Dermis blood vessel endothelial cell (primary cell): ENCODE data around the gene YIF1A. TPM values are rescaled to one million over a fixed set of nuclear protein-coding genes. Genes with fewer than 3 reads are reported as not detected.
"Not testable (repeated sequence)": the region's sequence is repeated elsewhere in the genome, so short reads cannot be mapped to it uniquely, and the experiment has no call there.

Source experiments
- DNase-seq: peaks from one replicate; pipeline ENCODE4 v3.0.0; 2010
- total RNA-seq: library from RNA; depleted of rRNA; stranded (reverse); fragments of >200 nt; gene quantifications from 2 replicates; pipeline ENCODE4 v1.2.3, GENCODE V29; 2014

YIF1A gene
- total RNA-seq, 1 donor from 2014 or later, result 159 TPM

DNA sequence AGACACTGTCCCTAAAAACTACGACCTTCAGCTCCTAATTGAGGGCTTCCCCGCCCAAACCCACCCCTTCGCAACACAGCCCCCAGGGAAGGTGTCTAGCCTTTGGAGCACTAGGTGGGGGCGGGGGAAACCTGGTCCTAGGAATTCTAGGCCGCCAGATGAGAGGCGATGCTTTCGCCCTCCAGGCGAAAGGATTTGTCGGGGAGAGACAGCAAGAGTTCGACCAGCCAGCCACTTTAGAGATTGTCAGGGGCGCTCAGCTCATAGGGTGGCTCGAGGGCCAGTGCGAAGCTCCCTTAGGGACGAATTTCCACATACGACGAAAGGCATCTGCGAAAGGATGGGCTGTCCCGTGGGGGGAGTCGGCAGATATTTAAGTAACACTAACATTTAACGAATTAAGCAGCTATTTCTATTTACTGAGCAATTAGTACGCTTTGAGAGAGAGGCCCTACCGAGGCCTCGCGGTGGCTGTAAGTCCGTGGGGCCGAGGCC is 22.6 kb upstream of the YIF1A start:
- DNase-seq, result no peak

DNA sequence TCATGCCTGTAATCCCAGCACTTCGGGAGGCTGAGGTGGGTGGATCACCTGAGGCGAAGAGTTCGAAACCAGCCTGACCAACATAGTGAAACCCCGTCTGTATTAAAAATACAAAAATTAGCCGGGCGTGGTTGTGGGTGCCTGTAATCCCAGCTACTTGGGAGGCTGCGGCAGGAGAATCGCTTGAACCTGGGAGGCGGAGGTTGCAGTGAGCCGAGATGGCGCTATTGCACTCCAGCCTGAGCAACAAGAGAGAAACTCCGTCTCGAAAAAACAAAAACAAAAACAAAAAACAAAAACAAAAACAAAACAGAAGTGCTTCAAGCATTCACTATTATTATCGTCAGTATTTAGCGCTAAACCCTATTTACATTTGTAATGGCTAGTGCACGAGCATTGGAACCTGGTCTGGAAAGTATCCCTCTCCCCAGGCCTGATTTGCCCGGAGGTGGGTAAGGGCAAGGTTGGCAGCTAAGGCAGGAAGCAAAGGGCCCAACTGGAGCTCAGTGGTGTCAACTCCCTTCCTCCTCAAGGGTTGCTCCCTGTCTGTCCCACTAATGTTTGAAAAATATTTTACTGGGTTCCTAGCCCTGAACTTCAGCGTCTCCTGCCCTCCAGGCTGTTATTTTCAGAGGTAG is 22.0 kb upstream of the YIF1A start:
- DNase-seq, result not testable (repeated sequence)

DNA sequence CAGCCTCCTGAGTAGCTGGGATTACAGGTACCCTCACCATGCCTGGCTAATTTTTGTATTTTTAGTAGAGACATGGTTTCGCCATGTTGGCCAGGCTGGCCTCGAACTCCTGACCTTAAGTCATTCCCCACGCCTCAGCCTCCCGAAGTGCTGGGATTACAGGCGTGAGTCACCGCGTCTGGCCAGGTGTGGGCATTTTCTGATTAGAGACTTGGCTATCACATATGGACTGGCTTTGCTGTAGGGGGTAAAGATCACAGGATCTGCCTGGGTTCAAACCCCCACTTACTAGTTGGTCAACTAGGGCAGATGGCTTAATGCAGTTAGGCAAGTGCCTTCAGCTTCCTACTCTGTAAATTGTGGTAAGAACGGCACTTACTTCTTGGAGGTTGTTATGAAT is 21.4 kb upstream of the YIF1A start:
- no peak for DNase-seq

DNA sequence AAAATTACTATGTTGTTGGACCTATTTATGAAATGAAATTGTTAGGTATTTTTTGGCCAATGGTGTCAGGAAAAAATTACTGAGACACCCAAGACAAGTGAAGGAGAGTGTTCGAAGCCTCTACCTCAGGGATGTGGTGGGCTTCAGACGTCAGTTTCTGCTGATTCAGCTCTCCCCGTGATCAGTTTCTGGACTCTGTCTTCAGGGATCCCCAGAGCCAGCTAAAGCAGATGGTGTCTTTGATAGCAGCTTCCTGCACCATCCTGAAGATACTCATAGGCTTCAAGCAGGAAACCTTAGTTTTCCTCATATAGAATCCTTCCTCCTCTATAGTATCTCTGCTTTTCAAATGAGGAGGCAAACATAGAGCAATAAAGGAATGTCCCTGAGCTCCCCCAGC is 20.5 kb upstream of the YIF1A start:
- DNase-seq, result no peak

DNA sequence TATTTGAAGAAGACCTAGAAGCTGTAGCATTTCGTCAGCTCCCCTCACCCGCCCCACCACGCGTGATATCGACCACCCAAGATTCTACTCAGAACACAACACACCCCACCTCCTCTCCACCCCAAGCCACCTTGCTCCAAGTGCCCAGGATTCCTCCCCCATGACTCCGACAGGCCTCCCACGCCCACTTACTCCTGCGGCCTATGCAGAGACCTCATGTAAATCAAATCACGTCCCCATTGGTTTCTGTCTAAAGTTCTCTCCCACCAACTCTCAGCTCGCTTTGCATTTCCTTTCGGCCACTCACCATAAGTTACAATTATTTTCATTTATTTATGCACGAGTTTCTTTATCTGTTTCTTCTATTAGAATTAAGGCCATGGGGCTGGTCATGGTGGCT is 13.7 kb upstream of the YIF1A start:
- no peak for DNase-seq

DNA sequence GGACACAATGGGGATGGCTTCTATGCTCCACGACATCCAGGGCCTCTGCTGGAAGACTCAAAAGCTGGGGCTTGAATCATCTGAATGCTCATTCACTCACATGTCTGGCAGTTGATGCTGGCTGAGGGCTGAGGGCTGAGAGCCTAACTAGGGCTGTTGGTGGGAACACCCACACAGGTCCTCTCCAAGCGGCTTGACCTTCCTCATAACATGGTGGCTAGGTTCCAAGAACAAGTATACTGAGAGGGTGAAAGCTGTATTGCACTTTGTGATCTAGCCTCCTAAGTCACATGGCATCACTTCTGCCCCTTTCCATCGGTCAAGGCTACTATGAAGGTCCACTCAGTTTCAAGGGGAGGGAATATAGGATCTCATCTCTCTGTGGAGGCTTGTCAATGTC is 10.2 kb upstream of the YIF1A start:
- no peak for DNase-seq

DNA sequence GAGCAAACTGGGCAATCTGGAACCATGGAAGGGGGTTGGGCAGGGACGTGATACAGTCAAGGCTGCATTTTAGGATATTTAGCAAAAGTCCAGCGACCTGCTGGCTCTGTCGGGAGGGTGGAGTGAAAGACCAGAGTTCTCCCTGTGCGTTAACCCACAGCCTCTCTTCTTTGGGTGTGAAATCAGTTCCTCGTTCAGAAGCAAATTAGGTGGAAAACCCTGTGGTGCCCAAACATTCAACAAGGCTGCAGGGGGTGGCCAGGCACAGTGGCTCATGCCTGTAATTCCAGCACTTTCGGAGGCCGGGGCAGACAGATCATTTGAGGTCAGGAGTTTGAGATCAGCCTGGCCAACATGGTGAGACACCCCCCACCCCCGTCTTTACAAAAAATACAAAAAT is 8.7 kb upstream of the YIF1A start:
- no peak for DNase-seq

DNA sequence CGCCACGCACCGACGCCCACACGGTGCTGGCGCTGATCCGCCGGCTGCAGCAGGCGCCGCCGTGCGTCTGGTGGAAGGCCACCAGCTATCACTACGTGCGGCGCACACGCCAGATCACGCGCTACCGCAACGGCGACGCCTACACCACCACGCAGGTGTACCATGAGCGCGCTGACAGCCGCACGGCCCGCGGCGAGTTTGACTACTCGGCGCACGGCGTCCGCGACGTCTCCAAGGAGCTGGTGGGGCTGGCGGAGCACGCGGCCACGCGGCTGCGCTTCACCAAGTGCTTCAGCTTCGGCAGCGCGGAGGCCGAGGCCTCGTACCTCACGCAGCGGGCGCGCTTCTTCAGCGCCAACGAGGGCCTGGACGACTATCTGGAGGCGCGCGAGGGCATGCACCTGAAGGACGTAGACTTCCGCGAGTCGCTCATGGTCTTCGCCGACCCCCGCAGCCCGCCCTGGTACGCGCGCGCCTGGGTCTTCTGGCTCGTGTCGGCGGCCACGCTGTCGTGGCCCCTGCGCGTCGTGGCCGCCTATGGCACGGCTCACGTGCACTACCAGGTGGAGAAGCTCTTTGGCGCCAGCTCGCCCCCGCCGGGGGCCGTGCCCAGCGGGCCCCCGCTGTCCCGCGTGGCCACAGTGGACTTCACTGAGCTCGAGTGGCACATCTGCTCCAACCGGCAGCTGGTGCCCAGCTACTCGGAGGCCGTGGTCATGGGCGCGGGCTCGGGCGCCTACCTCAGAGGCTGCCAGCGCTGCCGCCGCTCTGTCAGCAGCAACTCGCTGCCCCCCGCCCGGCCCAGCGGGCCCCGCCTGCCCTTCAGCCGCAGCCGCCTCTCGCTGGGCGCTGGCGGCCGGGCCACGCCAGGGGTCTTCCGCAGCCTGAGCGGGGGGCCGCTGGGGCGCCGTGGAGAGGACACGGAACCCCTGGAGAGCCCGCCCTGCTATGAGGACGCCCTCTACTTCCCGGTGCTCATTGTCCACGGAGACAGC is 6.0 kb upstream of the YIF1A start:
- DNase-seq, result no peak

DNA sequence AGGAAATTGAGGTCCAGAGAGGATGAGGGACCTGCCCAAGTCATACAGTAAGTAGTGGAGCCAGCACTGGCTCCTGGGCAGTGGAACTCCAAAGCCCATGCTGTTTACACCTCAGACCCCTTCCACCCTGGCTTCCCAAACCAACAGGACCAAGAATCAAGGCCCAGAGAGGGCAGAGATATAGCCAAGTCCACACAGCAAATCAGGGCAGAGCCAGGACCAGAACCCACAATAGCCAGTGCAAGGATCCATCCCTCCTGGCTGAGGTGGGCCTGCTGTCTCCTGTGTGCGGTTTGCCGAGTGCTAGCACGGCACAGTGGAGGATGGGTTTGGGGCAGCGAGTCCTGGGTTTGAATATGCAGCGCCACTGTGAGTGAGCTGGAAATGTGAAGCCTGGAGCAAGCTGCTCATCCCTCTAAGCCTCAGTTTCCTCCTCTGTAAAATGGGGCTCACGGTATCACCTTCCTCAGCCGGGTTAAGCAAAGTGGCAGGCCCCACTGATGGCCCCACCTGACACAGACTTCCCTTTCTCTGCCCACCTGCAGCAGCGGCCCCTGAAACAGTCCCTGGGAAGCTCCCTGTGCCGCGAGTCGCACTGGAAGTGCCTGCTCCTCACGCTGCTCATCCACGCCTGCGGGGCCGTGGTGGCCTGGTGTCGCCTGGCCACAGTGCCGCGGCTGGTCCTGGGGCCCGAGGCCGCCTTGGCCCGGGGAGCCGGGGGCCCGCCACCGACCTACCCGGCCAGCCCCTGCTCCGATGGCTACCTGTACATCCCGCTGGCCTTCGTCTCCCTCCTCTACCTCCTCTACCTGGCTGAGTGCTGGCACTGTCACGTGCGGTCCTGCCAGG is 5.1 kb upstream of the YIF1A start:
- DNase-seq, result no peak

DNA sequence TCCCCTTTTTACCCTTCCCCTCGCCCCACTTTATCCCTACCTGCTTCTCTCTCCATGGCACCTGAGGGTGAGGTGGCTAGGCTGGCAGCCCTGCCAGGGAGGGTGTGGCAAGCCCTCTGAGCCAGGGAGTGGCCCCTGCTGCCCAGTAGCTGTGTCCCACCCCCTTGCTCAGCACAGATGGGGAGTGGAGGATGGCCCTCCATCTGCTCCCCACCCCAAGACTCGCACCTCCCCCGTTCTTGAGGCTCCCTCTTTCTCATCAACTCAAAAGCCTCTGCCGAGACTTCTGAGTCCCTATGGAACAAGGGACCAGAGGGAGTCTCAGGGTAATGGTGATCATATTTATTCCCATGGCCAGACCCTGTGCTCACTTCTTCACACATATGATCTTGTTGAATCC is 4.4 kb upstream of the YIF1A start:
- no peak for DNase-seq

DNA sequence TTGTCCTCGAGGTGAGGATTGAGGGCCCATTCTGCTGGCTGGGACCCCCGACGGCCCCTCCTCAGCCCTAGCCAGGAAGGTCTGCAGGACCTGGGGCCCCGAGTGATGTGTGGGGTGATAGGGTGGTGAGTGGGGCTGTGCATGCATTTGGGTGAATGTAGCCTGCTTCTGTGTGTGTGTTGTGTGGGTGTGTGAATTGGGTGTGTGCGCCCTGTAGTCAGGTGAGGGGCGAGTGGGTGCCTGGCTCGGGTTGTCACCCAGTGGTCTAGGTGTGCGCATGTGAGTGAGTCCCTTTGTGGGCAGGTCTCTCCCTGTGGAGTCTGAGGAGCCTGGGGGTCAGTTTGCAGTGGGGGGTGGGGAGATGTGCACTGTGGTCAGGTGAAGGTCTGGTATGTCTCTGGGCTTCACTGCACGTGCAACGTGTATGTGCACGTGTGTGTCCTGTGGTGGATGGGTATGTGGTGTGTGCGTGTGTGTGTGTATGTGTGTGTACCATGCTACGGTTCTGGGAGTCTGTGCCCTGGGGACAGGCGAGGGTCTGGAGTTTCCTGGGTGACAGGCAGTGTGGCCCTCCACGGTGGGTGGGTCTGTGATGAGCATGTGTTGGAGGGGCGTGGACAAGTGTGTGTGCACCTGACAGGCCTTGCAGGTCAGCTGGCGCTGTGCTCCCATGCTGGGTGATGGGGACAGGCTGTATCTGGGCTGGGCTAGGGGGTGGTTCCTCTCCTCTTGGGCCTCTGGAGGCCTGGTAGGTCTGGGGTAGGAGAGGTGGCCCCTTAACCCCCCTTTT is 3.8 kb upstream of the YIF1A start:
- no peak for DNase-seq

DNA sequence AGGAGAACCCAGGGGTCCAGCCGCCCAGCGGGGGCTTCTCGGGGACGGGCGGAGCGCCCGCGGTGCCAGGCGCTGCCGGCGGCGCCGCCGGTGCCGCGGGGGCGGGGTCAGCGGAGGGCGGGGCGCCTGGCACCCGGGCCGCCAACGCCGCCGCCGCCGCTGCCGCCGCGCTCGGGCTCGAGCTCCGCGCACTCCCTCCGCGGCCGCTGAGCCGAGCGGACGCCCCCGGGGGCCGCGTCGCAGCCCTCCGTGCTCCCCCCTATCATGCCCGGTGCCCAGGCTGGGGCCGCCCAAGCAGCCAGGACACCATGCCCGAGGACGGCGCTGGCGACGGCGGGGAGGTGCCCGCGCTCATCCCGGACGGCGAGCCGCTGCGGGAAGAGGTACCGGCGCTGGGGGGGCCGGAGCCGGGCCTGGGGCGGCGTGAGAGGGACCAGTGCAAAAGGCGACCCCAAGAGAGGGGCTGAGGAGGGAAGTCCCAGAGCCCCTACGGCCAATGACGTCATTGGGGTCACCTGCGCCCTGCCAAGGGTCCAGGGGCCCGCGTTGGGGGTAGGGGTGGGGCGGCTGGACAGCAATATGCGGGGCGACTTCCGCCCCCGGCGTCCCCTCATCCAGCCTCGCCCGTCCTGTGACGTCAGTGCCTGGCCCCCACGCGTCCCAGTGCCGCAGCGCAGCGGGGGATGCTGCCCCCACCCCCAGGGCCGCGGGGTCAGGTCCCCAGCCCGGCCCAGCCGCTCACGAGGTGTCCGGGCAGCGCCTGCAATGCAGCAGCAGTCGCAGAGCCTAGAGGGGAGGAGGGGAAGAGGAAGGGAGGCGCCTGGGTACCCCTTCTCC is 3.0 kb upstream of the YIF1A start, which contains the start of gene TMEM151A:
Gene TMEM151A, plus strand, starts transcription at position 189 of the 837 bp plus-strand sequence. Its CDS starts 120 bp downstream, at position 309.
- no peak for DNase-seq

DNA sequence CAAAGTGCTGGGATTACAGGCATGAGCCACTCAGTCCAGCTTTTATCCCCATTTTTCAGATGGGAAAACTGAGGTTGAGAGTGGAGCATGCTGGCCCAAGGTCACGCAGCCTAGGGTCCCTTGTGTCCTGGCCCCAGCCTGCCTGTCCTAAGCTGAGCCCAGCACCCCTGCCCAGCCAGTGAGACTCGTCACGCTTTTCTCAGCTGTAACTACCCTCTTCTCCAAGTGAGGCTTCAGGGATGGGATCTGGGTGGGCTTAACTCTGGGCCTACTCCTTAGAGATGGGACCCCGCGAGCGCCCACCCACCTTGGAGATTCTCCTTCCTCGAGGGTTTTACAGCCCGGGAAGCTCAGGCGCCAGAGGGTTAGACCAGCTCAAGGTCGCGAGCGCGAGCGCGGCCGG is 2.4 kb upstream of the YIF1A start:
- DNase-seq, result no peak

DNA sequence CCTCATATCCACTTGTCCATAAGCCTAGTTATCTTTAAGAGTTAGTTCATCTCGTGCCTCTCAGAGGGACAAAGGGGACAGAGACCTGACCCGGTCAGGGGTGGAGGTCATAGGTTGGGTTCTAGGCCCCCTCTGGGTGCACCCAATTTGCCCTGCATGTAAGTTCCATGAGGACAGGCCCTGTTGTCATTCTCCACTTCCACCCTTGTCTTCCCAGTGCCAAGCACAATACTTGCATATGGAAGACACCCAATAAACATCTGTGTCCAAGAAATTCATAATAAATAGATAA is 1.3 kb upstream of the YIF1A start:
- DNase-seq, result no peak

DNA sequence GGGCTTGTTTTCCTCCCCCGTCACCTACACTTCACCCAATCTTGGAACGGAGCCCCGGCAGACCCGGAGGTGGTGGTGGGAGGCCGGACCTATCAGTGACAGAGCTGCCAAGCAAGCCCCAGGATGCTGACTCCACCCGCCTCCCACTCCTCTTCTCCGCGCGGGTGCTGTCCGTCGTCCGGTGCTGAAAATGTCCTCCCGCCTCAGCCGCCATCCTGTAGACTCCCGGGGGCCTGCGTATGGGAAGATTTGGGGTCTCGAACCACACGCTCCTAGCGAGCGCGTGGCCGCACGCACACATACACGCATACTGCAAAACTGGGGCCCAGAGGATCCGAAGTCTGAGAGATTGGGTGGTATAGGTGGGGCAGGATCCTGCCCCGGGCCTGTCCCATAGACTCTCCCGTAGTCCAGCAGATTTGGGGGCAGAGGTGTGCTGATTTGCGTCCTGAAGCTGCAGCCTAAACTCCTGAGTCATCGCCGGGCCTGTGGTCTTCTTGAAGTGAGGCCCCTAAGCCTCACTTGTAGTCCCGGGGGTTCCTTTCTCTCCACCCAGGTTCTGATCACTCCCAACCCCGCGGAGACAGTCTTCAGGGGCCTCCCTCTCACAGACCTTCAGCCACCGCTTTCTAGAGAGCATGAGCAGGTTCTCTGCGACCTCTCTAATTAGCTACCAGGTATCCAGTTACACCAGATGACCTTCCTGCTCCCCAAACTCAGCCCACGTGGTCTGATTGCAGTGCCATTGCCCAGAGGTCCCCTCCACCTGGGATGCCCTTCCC is 796 bp upstream of the YIF1A start:
- peak; percentile 79 for DNase-seq

DNA sequence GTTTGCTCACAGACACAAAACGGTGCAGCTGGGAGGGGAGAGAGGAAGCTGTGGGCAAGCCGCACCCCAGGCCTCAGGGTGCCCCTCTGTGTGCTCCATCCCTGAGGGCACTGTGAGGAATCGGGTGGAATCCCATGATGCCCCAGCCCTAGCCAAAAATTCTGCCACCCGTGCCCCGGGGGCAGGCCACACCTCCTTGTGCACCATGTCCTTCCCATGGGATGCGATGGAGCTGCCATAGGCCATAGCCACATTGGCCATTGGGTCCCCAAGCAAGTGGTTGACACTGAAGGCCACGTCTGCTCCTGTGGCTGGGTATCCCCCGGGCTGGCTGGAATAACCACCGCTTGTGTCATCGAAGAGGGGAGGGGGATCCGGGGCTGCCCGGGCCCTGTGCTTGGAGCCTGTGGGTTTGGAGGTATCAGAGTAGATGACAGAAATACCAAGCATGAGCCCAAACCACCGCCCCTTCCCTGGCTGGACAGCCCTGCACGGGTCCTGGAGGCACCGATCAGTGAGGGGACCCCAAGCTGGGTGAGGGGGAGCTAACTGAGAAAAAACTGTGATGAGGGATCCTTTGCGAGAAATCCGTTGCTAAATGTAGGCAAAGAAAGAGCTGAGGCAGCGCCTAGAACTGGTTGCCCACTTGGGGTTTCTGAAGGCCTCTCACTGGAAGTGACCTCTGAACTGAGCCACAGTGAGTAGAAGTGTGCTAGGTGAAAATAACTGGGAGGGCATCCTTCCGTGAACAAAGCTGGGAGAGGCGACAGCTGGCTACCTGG is 863 bp downstream of the YIF1A start:
- DNase-seq, result no peak

DNA sequence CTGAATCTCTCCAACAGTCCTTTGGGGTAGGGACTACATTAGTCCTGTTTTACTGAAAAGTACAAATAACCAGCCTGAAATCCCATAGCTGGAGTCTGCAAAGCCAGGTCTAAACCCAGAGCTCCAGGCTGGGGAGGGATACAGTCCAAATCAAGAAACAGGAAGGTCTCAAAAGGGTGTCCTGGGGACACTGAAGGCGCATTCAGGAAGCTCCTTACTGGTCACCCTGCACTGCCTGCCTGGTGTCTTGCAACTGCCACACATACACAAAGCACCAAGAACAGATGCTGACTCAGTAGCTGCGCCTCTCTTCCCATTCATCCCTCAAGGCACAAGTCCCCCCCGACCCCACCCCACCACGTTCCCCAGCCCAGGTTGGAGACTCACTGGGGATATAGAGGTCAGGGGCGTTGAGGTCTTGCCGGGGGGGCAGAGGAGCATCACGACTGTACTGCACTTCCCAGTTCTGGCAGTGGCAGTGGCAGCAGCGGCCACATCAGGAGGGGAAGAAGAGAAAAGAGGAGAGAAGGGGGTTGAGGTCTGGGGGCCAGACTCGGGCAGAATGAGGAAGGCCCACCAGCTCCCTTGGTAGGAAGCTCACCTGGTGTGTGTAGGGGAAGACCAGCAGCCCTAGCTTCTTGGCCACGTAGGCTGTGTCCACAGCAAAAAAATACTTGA is 1.6 kb downstream of the YIF1A start:
- no peak for DNase-seq

DNA sequence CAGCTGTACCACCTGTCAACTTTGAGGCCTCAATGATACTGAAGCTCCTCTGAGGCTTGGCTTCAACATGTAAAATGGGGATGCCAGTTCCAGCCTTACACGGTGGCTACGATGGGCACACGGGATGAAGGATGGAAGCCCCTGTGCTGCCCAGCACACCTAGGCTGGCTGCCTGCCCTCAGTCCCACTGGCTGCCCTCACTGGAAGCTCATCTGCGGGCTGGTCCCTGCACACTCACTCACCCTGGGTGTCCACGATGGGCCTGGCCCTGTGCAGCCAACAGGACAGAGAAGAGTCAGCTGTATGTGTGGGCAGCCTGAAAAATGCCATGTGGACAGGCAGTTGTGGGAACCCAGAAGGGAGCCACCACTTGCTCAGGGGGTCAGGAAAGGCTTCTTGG is 2.2 kb downstream of the YIF1A start:
- no peak for DNase-seq
